H1 (cell line): ENCODE measurements around the gene IFRD1. TPM values are rescaled to one million over a fixed set of nuclear protein-coding genes. Genes with fewer than 3 reads are reported as not detected.

Source experiments
- CTCF ChIA-PET: fragments of 300-600 bp; sonication (Branson Sonifier 250); formaldehyde crosslinking; loops from one replicate; lab custom pipeline; 2021; ENCODE audit not compliant: partially characterized antibody; lab: Charles Lee
- POLR2A ChIA-PET: fragments of 300-600 bp; sonication (Branson Sonifier 250); formaldehyde crosslinking; loops from one replicate; lab custom pipeline; 2021; ENCODE audit warnings: inconsistent platforms; ENCODE audit not compliant: partially characterized antibody; lab: Charles Lee
- DNase-seq, 2 experiments: peaks; one replicate each; pipeline versions ENCODE4 v3.0.0 to v3.0.0-alpha.2; 2010 to 2022; ENCODE audit warnings: low spot score in 2 of 2, low read depth in 1 of 2, mixed read lengths in 1 of 2
- FAIRE-seq: peaks from 2 replicates; lab custom pipeline; 2011; peaks lifted over from hg19 to GRCh38; lab: Jason Lieb, UNC
- H2AFZ ChIP-seq: 2 replicates; pipeline ENCODE4 v1.8.1; 2012; ENCODE audit warnings: low read length, inconsistent platforms
- H2AK5ac ChIP-seq: 2 replicates; pipeline ENCODE4 v1.6.1; 2013; ENCODE audit warnings: low read depth, low read length
- H2BK120ac ChIP-seq: replicated peaks from 2 replicates; pipeline ENCODE3; 2013; ENCODE audit warnings: low read depth, low read length, inconsistent platforms
- H2BK12ac ChIP-seq: 2 replicates; pipeline ENCODE4 v1.6.1; 2013; ENCODE audit warnings: low read depth, low read length
- H2BK15ac ChIP-seq: 2 replicates; pipeline ENCODE4 v1.6.1; 2013; ENCODE audit warnings: low read length
- H2BK20ac ChIP-seq: 2 replicates; pipeline ENCODE4 v1.6.1; 2013; ENCODE audit warnings: low read length
- H2BK5ac ChIP-seq: 2 replicates; pipeline ENCODE4 v1.6.1; 2013; ENCODE audit warnings: low read depth, low read length
- H3K14ac ChIP-seq: 2 replicates; pipeline ENCODE4 v1.6.1; 2013; ENCODE audit warnings: inconsistent platforms; ENCODE audit not compliant: insufficient read length
- H3K18ac ChIP-seq: 2 replicates; pipeline ENCODE4 v1.6.1; 2013; ENCODE audit warnings: low read length; ENCODE audit errors: extremely low read depth
- H3K23ac ChIP-seq: 2 replicates; pipeline ENCODE4 v1.6.1; 2013; ENCODE audit warnings: inconsistent platforms; ENCODE audit not compliant: insufficient read length
- H3K23me2 ChIP-seq: 2 replicates; pipeline ENCODE4 v1.6.1; 2013; ENCODE audit warnings: low read depth, low read length
- H3K27ac ChIP-seq: 2 replicates; pipeline ENCODE4 v1.6.1; 2011; ENCODE audit warnings: low read depth, low read length, inconsistent platforms
- H3K27me3 ChIP-seq, 4 experiments: replicated peaks in 1 of 4; 1 replicate in 1 of 4; 2 replicates in 3 of 4; pipeline versions ENCODE4 v1.6.1 to v1.8.1; 2011 to 2013; ENCODE audit warnings: low read length in 3 of 4, mild to moderate bottlenecking in 3 of 4, inconsistent platforms in 2 of 4, mixed read lengths in 2 of 4, moderate library complexity in 1 of 4; ENCODE audit not compliant: control insufficient read depth in 3 of 4, insufficient read depth in 3 of 4; ENCODE audit errors: extremely low read depth in 1 of 4
- H3K36me3 ChIP-seq, 4 experiments: 2 replicates each; pipeline versions ENCODE4 v1.6.1 to v1.8.1; 2011 to 2013; ENCODE audit warnings: mild to moderate bottlenecking in 4 of 4, low read length in 3 of 4, moderate library complexity in 2 of 4, control low read depth in 1 of 4, inconsistent platforms in 1 of 4; ENCODE audit not compliant: insufficient read depth in 4 of 4, control insufficient read depth in 2 of 4
- H3K4ac ChIP-seq: replicated peaks from 2 replicates; pipeline ENCODE3; 2013; ENCODE audit warnings: low read length, low read depth, mixed read lengths, inconsistent platforms; ENCODE audit not compliant: insufficient read length
- H3K4me1 ChIP-seq, 4 experiments: replicated peaks in 1 of 4; 1 replicate in 1 of 4; 2 replicates in 3 of 4; pipeline versions ENCODE4 v1.6.1 to v1.8.1; 2011 to 2013; ENCODE audit warnings: low read length in 3 of 4, inconsistent platforms in 2 of 4, mixed read lengths in 1 of 4; ENCODE audit not compliant: insufficient read depth in 4 of 4, control insufficient read depth in 3 of 4
- H3K4me2 ChIP-seq, 2 experiments: 2 replicates each; pipeline versions ENCODE4 v1.6.1 to v1.8.1; 2011 to 2013; ENCODE audit warnings: low read depth in 2 of 2, low read length in 2 of 2, control low read depth in 1 of 2, inconsistent platforms in 1 of 2, mild to moderate bottlenecking in 1 of 2; ENCODE audit not compliant: insufficient read depth in 1 of 2
- H3K4me3 ChIP-seq, 4 experiments: fragments of 200-600, 300-600 bp in 1 of 4; sonication (generic), shearing (Covaris generic), sonication (Bioruptor Twin) in 1 of 4; 2 replicates each; pipeline versions ENCODE4 v1.5.1 to v1.8.1; 2011 to 2016; ENCODE audit warnings: low read length in 4 of 4, low read depth in 3 of 4, control low read depth in 2 of 4, inconsistent platforms in 2 of 4, mild to moderate bottlenecking in 2 of 4, mixed read lengths in 1 of 4, moderate library complexity in 1 of 4; ENCODE audit not compliant: insufficient read depth in 2 of 4; ENCODE audit errors: extremely low read depth in 1 of 4
- H3K56ac ChIP-seq: replicated peaks from 2 replicates; pipeline ENCODE3; 2013; ENCODE audit warnings: low read depth, mild to moderate bottlenecking, mixed read lengths, low read length, inconsistent platforms; ENCODE audit not compliant: insufficient read length
- H3K79me1 ChIP-seq: 2 replicates; pipeline ENCODE4 v1.6.1; 2013; ENCODE audit warnings: low read depth, low read length, control low read depth
- H3K79me2 ChIP-seq, 2 experiments: 2 replicates each; pipeline versions ENCODE4 v1.6.1 to v1.8.1; 2012 to 2013; ENCODE audit warnings: low read length in 2 of 2, mild to moderate bottlenecking in 2 of 2, inconsistent platforms in 1 of 2; ENCODE audit not compliant: insufficient read depth in 2 of 2, control insufficient read depth in 1 of 2
- H3K9ac ChIP-seq, 4 experiments: replicated peaks in 1 of 4; 1 replicate in 1 of 4; 2 replicates in 3 of 4; pipeline versions ENCODE4 v1.6.1 to v1.8.1; 2011 to 2013; ENCODE audit warnings: low read depth in 3 of 4, low read length in 3 of 4, control low read depth in 2 of 4, mild to moderate bottlenecking in 2 of 4, moderate library complexity in 2 of 4, inconsistent platforms in 1 of 4; ENCODE audit errors: extremely low read depth in 1 of 4
- H3K9me3 ChIP-seq, 2 experiments: 2 replicates each; pipeline versions ENCODE4 v1.6.1 to v1.8.1; 2012 to 2013; ENCODE audit warnings: mild to moderate bottlenecking in 2 of 2, moderate library complexity in 2 of 2, control low read depth in 1 of 2, inconsistent platforms in 1 of 2, low read depth in 1 of 2, low read length in 1 of 2, mixed read lengths in 1 of 2; ENCODE audit not compliant: insufficient read depth in 2 of 2
- H4K20me1 ChIP-seq, 2 experiments: replicated peaks in 1 of 2; 2 replicates each; pipeline versions ENCODE3 to v1.8.1; 2011 to 2013; ENCODE audit warnings: inconsistent platforms in 2 of 2, low read length in 2 of 2, mild to moderate bottlenecking in 1 of 2; ENCODE audit not compliant: insufficient read depth in 2 of 2, control insufficient read depth in 1 of 2
- H4K5ac ChIP-seq: 2 replicates; pipeline ENCODE4 v1.6.1; 2013; ENCODE audit warnings: low read length, low read depth, mixed read lengths, inconsistent platforms; ENCODE audit not compliant: insufficient read length
- H4K8ac ChIP-seq: 2 replicates; pipeline ENCODE4 v1.8.0; 2013; ENCODE audit warnings: mild to moderate bottlenecking, moderate library complexity, low read length, inconsistent platforms; ENCODE audit not compliant: insufficient read depth; ENCODE audit errors: extremely low read depth
- H4K91ac ChIP-seq: replicated peaks from 2 replicates; pipeline ENCODE3; 2013; ENCODE audit warnings: low read length, mixed read lengths, inconsistent platforms; ENCODE audit not compliant: insufficient read length
- CBX8 ChIP-seq: fragments of 300-800, 300-1000 bp; sonication (generic); IDR thresholded peaks from 2 replicates; pipeline ENCODE4 v1.7.1; 2016; ENCODE audit warnings: low read depth, low read length, borderline replicate concordance
- CEBPB ChIP-seq: IDR thresholded peaks from 2 replicates; pipeline ENCODE4 v1.6.1; 2012; ENCODE audit warnings: low read depth, low read length
- CREB1 ChIP-seq: IDR thresholded peaks from 2 replicates; pipeline ENCODE4 v1.6.1; 2012; ENCODE audit warnings: inconsistent platforms
- GABPA ChIP-seq: IDR thresholded peaks from 2 replicates; pipeline ENCODE4 v1.6.1; 2011; ENCODE audit warnings: mild to moderate bottlenecking, low read length, moderate library complexity, borderline replicate concordance; ENCODE audit not compliant: insufficient read depth
- GTF2F1 ChIP-seq: IDR thresholded peaks from 2 replicates; pipeline ENCODE4 v1.6.1; 2012; ENCODE audit warnings: low read depth, low read length, improper control_type of control experiment, borderline replicate concordance
- NANOG ChIP-seq: IDR thresholded peaks from 2 replicates; pipeline ENCODE4 v1.6.1; 2011; ENCODE audit warnings: low read length, low read depth, mild to moderate bottlenecking, inconsistent platforms; ENCODE audit not compliant: insufficient read depth, poor library complexity, severe bottlenecking
- NRF1 ChIP-seq: IDR thresholded peaks from 2 replicates; pipeline ENCODE4 v1.6.1; 2011; ENCODE audit warnings: mild to moderate bottlenecking, low read depth, low read length, improper control_type of control experiment
- RFX5 ChIP-seq: IDR thresholded peaks from 2 replicates; pipeline ENCODE4 v1.6.1; 2011; ENCODE audit warnings: low read depth, low read length, improper control_type of control experiment, borderline replicate concordance
- SIX5 ChIP-seq: IDR thresholded peaks from 2 replicates; pipeline ENCODE4 v1.6.1; 2011; ENCODE audit warnings: mild to moderate bottlenecking, low read depth, low read length
- TAF1 ChIP-seq: IDR thresholded peaks from 2 replicates; pipeline ENCODE4 v1.6.1; 2011; ENCODE audit warnings: mild to moderate bottlenecking, low read depth, low read length
- USF2 ChIP-seq: IDR thresholded peaks from 2 replicates; pipeline ENCODE4 v1.6.1; 2011; ENCODE audit warnings: low read length, improper control_type of control experiment
- YY1 ChIP-seq: IDR thresholded peaks from 2 replicates; pipeline ENCODE4 v1.6.1; 2011; ENCODE audit warnings: low read depth, mild to moderate bottlenecking, low read length
- WGBS, 2 experiments: shearing (Covaris generic) in 1 of 2; methylation state at CpG; one replicate each; pipeline versions ENCODE4 v1.1.6 to v1.1.7; 2013 to 2015; ENCODE audit warnings: low lambda C conversion rate in 2 of 2, mixed read lengths in 2 of 2, inconsistent platforms in 1 of 2, low coverage in 1 of 2, missing lambda C conversion rate in 1 of 2; ENCODE audit not compliant: insufficient replicate concordance in 2 of 2, insufficient coverage in 1 of 2, insufficient read length in 1 of 2; ENCODE audit errors: extremely low coverage in 1 of 2, missing lambda C conversion rate in 1 of 2; 5-methylcytosine and 5-hydroxymethylcytosine counted together
- polyA plus RNA-seq, 7 experiments: library from polyadenylated mRNA; depleted of rRNA in 3 of 7; stranded (reverse) in 5 of 7; unstranded in 2 of 7; fragments of >200 nt in 5 of 7; fragments of 200-250 nt in 2 of 7; gene quantifications; 1 replicate in 5 of 7; 2 replicates in 1 of 7; 4 replicates in 1 of 7; pipeline versions ENCODE4 v1.2.1 to v1.2.3, GENCODE V29; 2011 to 2013; ENCODE audit warnings: missing spikeins in 2 of 7, mixed read lengths in 2 of 7
- total RNA-seq: library from RNA; stranded (reverse); fragmentation: NEBNext Ultra II Directional; extraction: Animal tissue kit (Norgen Biotek cat#: 25700); gene quantifications from 2 replicates; pipeline ENCODE4 v1.2.1, GENCODE V29; 2021

Gene IFRD1
- total and polyA plus RNA-seq, 2 of the 8 experiments (the other 6 are each of a cell fraction or from before 2014, with no cell fraction given): 23.0 to 50.4 TPM

GRCh38 chr7:112494656-112495055 lies 44.4 kb downstream of the IFRD1 start:
- H3K23ac ChIP-seq: no peak overlapping the region
- FAIRE-seq: no peak
- no peak for TF ChIP-seq CBX8
- TF ChIP-seq YY1: no peak
- no peak for TF ChIP-seq TAF1
- no peak for TF ChIP-seq CEBPB
- TF ChIP-seq USF2: no peak
- no peak for TF ChIP-seq GTF2F1
- TF ChIP-seq RFX5: no peak
- TF ChIP-seq CREB1: no peak
- no peak for TF ChIP-seq NANOG
- no peak for TF ChIP-seq SIX5
- TF ChIP-seq NRF1: no peak
- no peak for TF ChIP-seq GABPA

More at GRCh38 chr7:112494656-112495055, 44.4 kb downstream of the IFRD1 start:
- H4K91ac ChIP-seq: no peak overlapping the region
- H3K4ac ChIP-seq: no peak overlapping the region
- H2BK12ac ChIP-seq: no peak overlapping the region
- ChIA-PET POLR2A (no interaction called here), CTCF (interaction anchor here (0.9 to 4.1 kb wide), 6 partner anchors 8 to 753 kb away, joined by 3 to 39 read pairs (median 18); partner anchors contain the start of gene LSMEM1)
- H3K4me3 ChIP-seq: no peak overlapping the region
- no peak overlapping the region for H3K56ac ChIP-seq
- no peaks in the 10 kb centered on the region; a peak in 1 of 7 replicates for H3K27me3 ChIP-seq
- no peak overlapping the region for H2BK120ac ChIP-seq
- H3K79me1 ChIP-seq: no peaks in the 10 kb centered on the region
- no peak overlapping the region for H2AK5ac ChIP-seq
- H3K14ac ChIP-seq: no peak overlapping the region
- no peak overlapping the region for H3K9ac ChIP-seq
- H3K4me1 ChIP-seq: no peaks in the 10 kb centered on the region
- H2AFZ ChIP-seq: no peak overlapping the region
- DNase-seq: no peak
- H3K9me3 ChIP-seq: no peaks in the 10 kb centered on the region
- no peak overlapping the region for H3K4me2 ChIP-seq
- no peaks in the 10 kb centered on the region for H4K20me1 ChIP-seq
- no peak overlapping the region for H2BK5ac ChIP-seq
- H4K8ac ChIP-seq: no peak overlapping the region
- no peaks in the 10 kb centered on the region for H3K36me3 ChIP-seq
- H3K18ac ChIP-seq: no peak overlapping the region
- H3K79me2 ChIP-seq: no peaks in the 10 kb centered on the region
- no peaks in the 10 kb centered on the region for H3K23me2 ChIP-seq
- no peak overlapping the region for H2BK15ac ChIP-seq
- no peak overlapping the region for H4K5ac ChIP-seq
- H2BK20ac ChIP-seq: no peak overlapping the region
- WGBS, 2 experiments: 85% methylated on average over 2 of the region's 2 CpGs; no CpG with 5 or more reads in 1 of the 2 experiments
- H3K27ac ChIP-seq: no peak overlapping the region
